22Rv1 (cell line): ENCODE results near the gene CCDC93.

Source experiments
- H3K27ac ChIP-seq: fragments of 450-650 bp; 2 replicates; pipeline ENCODE4 v1.5.1; 2017
- CTCF ChIP-seq: fragments of 450-650 bp; IDR thresholded peaks from 2 replicates; pipeline ENCODE4 v1.5.1; 2017; ENCODE audit warnings: mild to moderate bottlenecking
- ZFX ChIP-seq: fragments of 450-650 bp; IDR thresholded peaks from 2 replicates; pipeline ENCODE4 v1.6.1; 2017; ENCODE audit warnings: antibody characterized with exemption, borderline replicate concordance

The CCDC93 gene

GRCh38 chr2:118010473-118010872 is 3.4 kb downstream of the CCDC93 start:
- H3K27ac ChIP-seq, result no peak overlapping the region
- no peak for TF ChIP-seq ZFX

- H3K27ac ChIP-seq, result no peak overlapping the region
- TF ChIP-seq ZFX (no peak), CTCF (no peak)
These were observed 7.0 kb downstream of the CCDC93 start for GRCh38 chr2:118006861-118007260.

GRCh38 chr2:118006326-118006725 is 7.5 kb downstream of the CCDC93 start:
- H3K27ac ChIP-seq, result no peak overlapping the region
- no peak for TF ChIP-seq CTCF
- TF ChIP-seq ZFX, result no peak

- H3K27ac ChIP-seq, result no peak overlapping the region
These were observed 10.5 kb downstream of the CCDC93 start for GRCh38 chr2:118003396-118003824.

GRCh38 chr2:118000041-118000440 is 13.8 kb downstream of the CCDC93 start:
- no peak overlapping the region for H3K27ac ChIP-seq
- TF ChIP-seq CTCF (no peak), ZFX (no peak)

More at GRCh38 chr2:118003396-118003824, 10.5 kb downstream of the CCDC93 start:
- no peak for TF ChIP-seq ZFX
- peak; percentile 69 for TF ChIP-seq CTCF

- no peak overlapping the region for H3K27ac ChIP-seq
- TF ChIP-seq ZFX (no peak), CTCF (no peak)
These were observed 15.9 kb downstream of the CCDC93 start for GRCh38 chr2:117997872-117998454.

GRCh38 chr2:117996525-117996924 is 17.3 kb downstream of the CCDC93 start:
- TF ChIP-seq CTCF (no peak), ZFX (no peak)
- H3K27ac ChIP-seq, result no peak overlapping the region

- no peak overlapping the region for H3K27ac ChIP-seq
- no peak for TF ChIP-seq ZFX
- TF ChIP-seq CTCF, result no peak
These were observed 19.1 kb downstream of the CCDC93 start for GRCh38 chr2:117994729-117995128.
